Endothelial cell of umbilical vein (primary cell): ENCODE results near the gene FNBP1. TPM values are rescaled to one million over a fixed set of nuclear protein-coding genes. Genes with fewer than 3 reads are reported as not detected.

Source experiments
- BruUV-seq: library from RNA; stranded (reverse); fragments of 400-500 nt; replicated peaks from 2 replicates; lab custom pipeline; 2021; lab: Mats Ljungman, UMichigan
- CTCF ChIA-PET: fragments of 300-600, 350-600 bp; sonication (Branson Sonifier 250); formaldehyde crosslinking; loops from one replicate; lab custom pipeline; 2021; ENCODE audit warnings: antibody characterized with exemption, inconsistent platforms; lab: Charles Lee
- POLR2A ChIA-PET: fragments of 300-600, 350-600 bp; sonication (Branson Sonifier 250); formaldehyde crosslinking; loops from one replicate; lab custom pipeline; 2021; ENCODE audit warnings: antibody characterized with exemption, inconsistent platforms; lab: Charles Lee
- DNase-seq: peaks from one replicate; pipeline ENCODE4 v3.0.0-alpha.2; 2011; ENCODE audit warnings: low read depth, low spot score
- FAIRE-seq: peaks from 2 replicates; lab custom pipeline; 2011; peaks lifted over from hg19 to GRCh38; lab: Jason Lieb, UNC
- H2AFZ ChIP-seq: 2 replicates; pipeline ENCODE4 v1.6.0; 2012; ENCODE audit warnings: low read depth, low read length, control low read depth, inconsistent platforms
- H3K27ac ChIP-seq: 2 replicates; pipeline ENCODE4 v1.5.1; 2011; ENCODE audit warnings: low read depth, mild to moderate bottlenecking, control low read depth, low read length, moderate library complexity; ENCODE audit not compliant: insufficient read depth
- H3K27me3 ChIP-seq, 2 experiments: 2 replicates each; pipeline versions ENCODE4 v1.6.0 to v1.6.1; 2011; ENCODE audit warnings: low read length in 2 of 2, mixed read lengths in 1 of 2; ENCODE audit not compliant: control insufficient read depth in 2 of 2, insufficient read depth in 2 of 2
- H3K36me3 ChIP-seq, 2 experiments: 2 replicates in 1 of 2; 3 replicates in 1 of 2; pipeline ENCODE4 v1.5.1; 2011; ENCODE audit warnings: low read length in 2 of 2, mild to moderate bottlenecking in 1 of 2, moderate library complexity in 1 of 2; ENCODE audit not compliant: control insufficient read depth in 2 of 2, insufficient read depth in 2 of 2; ENCODE audit errors: extremely low read depth in 1 of 2
- H3K4me1 ChIP-seq: 3 replicates; pipeline ENCODE4 v1.5.1; 2011; ENCODE audit warnings: mild to moderate bottlenecking, low read length; ENCODE audit not compliant: control insufficient read depth, insufficient read depth; ENCODE audit errors: extremely low read depth
- H3K4me2 ChIP-seq: 2 replicates; pipeline ENCODE4 v1.6.1; 2011; ENCODE audit warnings: low read length, control low read depth, mixed read lengths; ENCODE audit not compliant: insufficient read depth
- H3K4me3 ChIP-seq, 3 experiments: fragments of 200-600 bp in 1 of 3; sonication (generic), shearing (Covaris generic) in 1 of 3; replicated peaks in 1 of 3; 2 replicates each; pipeline ENCODE4 v1.5.1; 2011 to 2016; ENCODE audit warnings: control low read depth in 3 of 3, low read length in 3 of 3, mild to moderate bottlenecking in 2 of 3, inconsistent platforms in 1 of 3, low read depth in 1 of 3, moderate library complexity in 1 of 3; ENCODE audit not compliant: insufficient read depth in 1 of 3
- H3K79me2 ChIP-seq: 2 replicates; pipeline ENCODE4 v1.6.0; 2012; ENCODE audit warnings: low read length, inconsistent platforms; ENCODE audit not compliant: control insufficient read depth, insufficient read depth
- H3K9ac ChIP-seq: replicated peaks from 2 replicates; pipeline ENCODE3; 2011; ENCODE audit warnings: low read length, control low read depth; ENCODE audit not compliant: insufficient read depth; ENCODE audit errors: extremely low read depth
- H3K9me1 ChIP-seq: replicated peaks from 3 replicates; pipeline ENCODE4 v1.6.0; 2011; ENCODE audit warnings: mild to moderate bottlenecking, low read length; ENCODE audit not compliant: control insufficient read depth, insufficient read depth; ENCODE audit errors: extremely low read depth
- H3K9me3 ChIP-seq: replicated peaks from 2 replicates; pipeline ENCODE4 v1.5.1; 2012; ENCODE audit warnings: low read length, inconsistent platforms; ENCODE audit not compliant: control insufficient read depth, insufficient read depth
- H4K20me1 ChIP-seq: replicated peaks from 2 replicates; pipeline ENCODE3; 2011; ENCODE audit warnings: mild to moderate bottlenecking, low read length; ENCODE audit not compliant: control insufficient read depth, insufficient read depth; ENCODE audit errors: extremely low read depth
- CTCF ChIP-seq, 2 donors: IDR thresholded peaks; 1 replicate in 1 of 2; 2 replicates in 1 of 2; pipeline ENCODE4 v1.5.1; 2011; ENCODE audit warnings: low read length in 2 of 2, mild to moderate bottlenecking in 2 of 2, moderate library complexity in 2 of 2, control low read depth in 1 of 2, inconsistent platforms in 1 of 2, low read depth in 1 of 2; ENCODE audit not compliant: insufficient read depth in 1 of 2; ENCODE audit errors: extremely low read depth in 1 of 2
- EZH2 ChIP-seq: IDR thresholded peaks from 2 replicates; pipeline ENCODE4 v1.6.1; 2012; ENCODE audit warnings: borderline replicate concordance, low read depth, mild to moderate bottlenecking, moderate library complexity, low read length, inconsistent platforms; ENCODE audit not compliant: severe bottlenecking
- FOS ChIP-seq: IDR thresholded peaks from 2 replicates; pipeline ENCODE4 v1.6.1; 2011; ENCODE audit warnings: mild to moderate bottlenecking, low read length, moderate library complexity, borderline replicate concordance; ENCODE audit not compliant: insufficient read depth
- GATA2 ChIP-seq: IDR thresholded peaks from 2 replicates; pipeline ENCODE4 v1.7.0; 2011; ENCODE audit warnings: low read depth, mild to moderate bottlenecking, moderate library complexity, mixed read lengths, low read length; ENCODE audit not compliant: insufficient read length, insufficient read depth
- JUN ChIP-seq: IDR thresholded peaks from 2 replicates; pipeline ENCODE4 v1.6.1; 2011; ENCODE audit warnings: borderline replicate concordance, low read depth; ENCODE audit not compliant: insufficient read length, insufficient read depth
- MAX ChIP-seq: IDR thresholded peaks from 2 replicates; pipeline ENCODE4 v1.6.1; 2011; ENCODE audit not compliant: insufficient read depth, insufficient read length
- MYC ChIP-seq: IDR thresholded peaks from one replicate; pipeline ENCODE4 v1.6.1; 2011; ENCODE audit warnings: mild to moderate bottlenecking, low read depth, low read length
- POLR2A ChIP-seq: IDR thresholded peaks from 2 replicates; pipeline ENCODE4 v1.6.1; 2012; ENCODE audit warnings: low read depth, mild to moderate bottlenecking, control low read depth, low read length
- POLR2AphosphoS5 ChIP-seq: IDR thresholded peaks from 2 replicates; pipeline ENCODE4 v1.6.1; 2012; ENCODE audit warnings: low read depth, mild to moderate bottlenecking, control low read depth, low read length, moderate library complexity; ENCODE audit not compliant: insufficient read depth
- dilution Hi-C: fragments of 300-500 bp; cut with MboI; formaldehyde crosslinking; loops from one replicate; pipeline ENCODE4 v1.15.0; 2019; ENCODE audit warnings: low sequenced_read_pairs; ENCODE audit not compliant: extremely low pct_ligation_motif_present
- intact Hi-C: fragments of 100-400 bp; cut with micrococcal nuclease; formaldehyde crosslinking; loops from one replicate; pipeline ENCODE4 v1.10.0; 2022
- polyA plus RNA-seq, 4 experiments: library from polyadenylated mRNA; depleted of rRNA in 3 of 4; stranded (reverse) in 3 of 4; unstranded in 1 of 4; fragments of >200 nt; gene quantifications; 2 replicates each; pipeline versions ENCODE4 v1.2.1 to v1.2.3, GENCODE V29; 2011 to 2012; ENCODE audit warnings: missing spikeins in 1 of 4
- total RNA-seq: library from RNA; stranded (reverse); gene quantifications from 2 replicates; pipeline ENCODE4 v1.2.3, GENCODE V29; 2021

Gene FNBP1
- total and polyA plus RNA-seq, 2 donors (not counting 3 experiments of a cell fraction or from before 2014, with no cell fraction given), result 10.9 to 43.9 TPM

- DNase-seq (no peak), FAIRE-seq (no peak)
- no peak overlapping the region for H3K4me3 ChIP-seq
- H3K36me3 ChIP-seq, result peaks cover 0 to 7% of the 10 kb centered on the region in 2 experiments
- no TSS peak for BruUV-seq
- no peaks in the 10 kb centered on the region for H3K9me3 ChIP-seq
- TF ChIP-seq EZH2, result no peak
- no peak for TF ChIP-seq JUN
- TF ChIP-seq FOS, result no peak
- no peak for TF ChIP-seq CTCF (IDR thresholded peaks at IDR 0.05; ENCODE audit: extremely low read depth in 1 of 2, insufficient read depth in 1 of 2, low read depth in 1 of 2, low read length in 2 of 2)
- no peak for TF ChIP-seq POLR2A
- no peak for TF ChIP-seq MAX
- TF ChIP-seq GATA2, result no peak
- TF ChIP-seq MYC, result no peak
- TF ChIP-seq POLR2AphosphoS5, result no peak
- no peak overlapping the region for H3K27ac ChIP-seq
- POLR2A ChIA-PET, result no interaction called here
- intact Hi-C loops, result loop anchor here (10.0 kb wide), 1 partner anchor 354 kb away; no protein-coding TSS in a partner anchor
- no peak overlapping the region for H3K9ac ChIP-seq
- H3K27me3 ChIP-seq, result no peaks in the 10 kb centered on the region
- no peak overlapping the region for H3K4me2 ChIP-seq
- no peaks in the 10 kb centered on the region for H3K79me2 ChIP-seq
- H2AFZ ChIP-seq, result no peak overlapping the region
- dilution Hi-C loops, result no loop called here
- CTCF ChIA-PET, result no interaction called here
- H4K20me1 ChIP-seq, result no peaks in the 10 kb centered on the region
- no peaks in the 10 kb centered on the region for H3K9me1 ChIP-seq
- H3K4me1 ChIP-seq, result peaks cover 17% of the 10 kb centered on the region
These were observed 162.1 kb downstream of the FNBP1 start for GRCh38 chr9:129880654-129881546.
